SW480 (cell line): Measurements from ENCODE around the gene CDH13.

Experiments
- DNase-seq: peaks from one replicate; pipeline ENCODE4 v3.0.0-alpha.2; 2016; ENCODE audit warnings: low spot score

CDH13 gene

DNA sequence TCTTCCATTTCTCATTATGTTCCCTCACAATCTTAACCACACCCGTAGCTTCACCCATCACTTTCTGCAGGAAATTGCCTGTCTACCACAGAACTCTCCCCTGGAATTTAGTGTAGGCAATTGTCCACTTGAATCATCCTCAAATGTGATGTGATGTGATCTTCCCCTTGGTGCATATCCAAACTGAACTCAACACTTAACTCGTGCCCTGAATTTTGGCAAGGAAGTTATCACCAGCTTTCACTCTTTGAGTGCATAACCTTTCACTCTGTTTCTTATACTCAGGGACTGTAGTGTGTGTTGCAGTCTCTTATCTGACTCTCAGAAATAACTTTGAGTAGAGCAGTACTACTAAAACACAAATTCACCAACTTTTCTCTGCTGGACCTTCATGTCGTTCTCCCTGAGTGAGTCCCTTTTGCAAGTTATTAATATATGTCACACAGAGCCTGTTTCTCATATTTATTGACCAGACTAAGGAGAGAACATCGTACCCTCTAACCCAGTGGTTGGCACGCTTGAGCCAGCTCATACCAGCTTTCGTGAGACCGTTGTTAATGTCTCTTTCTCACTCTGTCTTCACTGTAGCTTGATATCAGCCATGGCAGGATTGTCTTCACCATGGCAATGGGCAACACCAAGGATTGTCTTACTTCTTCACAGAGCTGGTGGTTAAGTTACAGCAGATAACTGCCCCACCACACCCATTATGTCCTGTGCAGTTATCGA is 622.1 kb downstream of the CDH13 start:
- DNase-seq: no peak

DNA sequence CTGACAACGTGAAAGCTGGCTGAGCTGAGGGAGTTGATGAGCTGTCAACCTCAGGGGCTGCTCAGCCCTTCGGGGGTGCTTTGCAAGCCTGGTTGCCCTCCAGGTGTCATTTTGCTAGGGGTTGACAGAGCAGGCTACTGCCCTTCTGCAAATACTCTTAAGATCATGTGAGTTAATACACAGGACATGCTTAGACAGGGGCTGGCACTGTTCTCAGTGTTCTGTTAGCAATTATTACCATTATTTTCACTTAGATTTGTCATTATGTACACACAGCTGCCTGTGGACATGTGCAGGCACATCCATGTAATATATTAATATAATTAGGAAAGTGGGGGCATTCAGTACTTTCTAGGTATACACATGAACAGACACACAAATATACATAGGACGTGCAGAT is 626.8 kb downstream of the CDH13 start:
- no peak for DNase-seq

DNA sequence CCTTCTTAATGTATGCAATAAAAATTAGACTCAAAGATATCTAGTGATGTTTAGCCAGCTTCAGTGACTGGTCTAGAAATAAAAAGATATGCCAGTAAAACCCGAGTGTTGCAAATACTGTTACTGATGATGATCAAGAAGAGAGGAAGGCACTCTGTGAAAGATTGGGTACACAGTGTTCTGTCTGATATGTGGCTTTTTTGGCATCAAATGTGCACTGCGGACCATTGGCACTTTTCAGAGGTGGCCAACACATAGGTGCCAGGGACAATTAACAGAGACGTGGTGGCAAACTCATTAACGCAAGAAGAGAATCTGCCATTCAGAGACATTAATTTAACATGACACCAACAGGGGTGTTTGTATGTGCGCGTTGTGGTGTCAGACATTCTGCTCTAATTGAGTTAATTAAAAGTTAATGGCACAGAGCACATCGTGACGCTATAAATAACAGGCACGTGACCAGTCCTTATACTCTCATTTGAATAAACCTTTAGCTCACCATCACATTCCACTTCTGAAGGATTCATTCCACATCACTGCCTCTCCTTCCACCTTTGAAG is 631.7 kb downstream of the CDH13 start:
- DNase-seq: no peak

DNA sequence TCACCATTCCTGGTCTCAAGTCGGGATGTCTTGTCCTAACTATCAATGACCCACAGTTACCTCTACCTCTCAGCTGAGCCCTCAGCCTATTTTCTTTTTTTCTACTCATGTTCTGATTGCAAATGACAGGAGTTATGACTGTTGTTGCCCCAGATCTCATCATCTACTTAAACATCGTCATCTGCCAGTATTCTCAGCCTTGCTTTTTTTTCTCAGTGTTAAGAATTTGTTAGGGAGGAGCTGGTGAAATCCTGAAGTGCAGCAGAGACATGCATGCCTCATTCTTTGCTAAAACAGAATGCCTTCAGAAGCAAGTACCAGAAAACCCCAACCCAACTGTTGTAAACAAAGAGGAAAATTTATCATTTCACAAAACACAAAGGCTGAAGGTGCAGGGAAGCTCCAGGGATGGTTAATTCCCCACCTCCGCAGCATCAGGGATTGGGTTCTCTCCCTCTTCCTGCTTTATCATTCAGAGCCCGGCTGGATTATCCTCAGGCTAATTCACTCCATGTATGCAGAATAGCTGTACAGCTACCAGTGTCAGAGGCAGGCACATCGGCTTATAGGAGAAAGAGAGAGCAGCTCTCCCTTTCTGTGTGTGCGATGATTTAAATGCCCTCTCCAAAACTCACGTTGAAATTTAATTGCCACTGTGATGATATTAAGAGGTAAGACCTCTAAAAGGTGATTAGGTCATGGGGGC is 640.2 kb downstream of the CDH13 start:
- DNase-seq: no peak

DNA sequence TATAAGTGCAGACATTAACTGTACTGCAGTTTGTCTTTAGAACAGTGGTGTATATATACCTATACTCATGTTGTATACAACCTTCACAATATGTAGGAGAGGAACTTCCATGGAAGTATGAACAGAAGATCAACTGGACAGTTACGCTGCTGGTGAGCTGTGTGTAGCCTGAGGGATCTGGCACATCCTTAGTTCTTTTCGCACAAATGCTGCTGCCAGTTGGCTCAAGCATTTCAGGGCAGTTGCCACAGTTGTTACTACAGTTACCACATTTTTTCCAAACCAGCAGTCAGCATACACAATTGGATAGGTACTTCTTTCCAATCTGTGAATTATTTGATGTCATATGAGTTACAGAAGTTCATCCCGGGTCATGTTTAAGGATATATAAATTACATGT is 641.4 kb downstream of the CDH13 start:
- no peak for DNase-seq

DNA sequence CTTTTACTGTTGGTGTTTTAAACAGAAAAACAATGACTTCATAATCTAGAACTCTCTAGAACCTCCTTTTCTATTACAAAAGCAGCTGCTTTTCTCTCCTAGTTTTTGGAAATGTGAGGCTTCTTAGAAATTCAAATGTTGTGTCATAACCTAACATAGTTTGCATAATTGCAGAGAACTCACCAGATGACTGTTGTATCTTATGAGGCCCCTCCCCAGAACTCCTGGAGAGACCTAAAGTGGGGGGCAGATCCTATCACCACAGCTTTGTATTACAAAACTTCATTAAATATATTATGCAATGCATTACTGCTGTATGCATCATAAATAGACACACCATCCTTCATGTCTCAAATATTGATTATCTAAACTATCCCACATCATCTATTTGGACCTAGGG is 642.3 kb downstream of the CDH13 start:
- DNase-seq: no peak

DNA sequence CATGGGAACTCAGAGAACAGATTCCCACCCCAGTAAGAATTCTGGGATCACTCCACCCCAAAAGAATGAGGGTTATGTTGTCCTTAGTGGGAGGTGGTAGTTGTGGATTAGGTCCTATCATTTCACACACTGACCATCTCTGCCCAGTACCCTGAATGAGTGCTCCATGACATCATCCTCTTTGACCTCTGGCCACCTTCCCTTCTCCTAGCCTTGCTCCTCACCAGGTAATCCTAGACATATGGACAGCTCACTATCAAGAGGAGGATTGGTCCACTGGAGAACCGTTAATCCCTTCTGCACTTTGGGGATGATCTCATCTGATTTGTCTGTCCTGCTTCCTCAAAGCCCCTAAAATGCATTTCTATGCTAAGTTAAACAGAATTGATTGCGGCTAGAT is 642.8 kb downstream of the CDH13 start:
- no peak for DNase-seq

DNA sequence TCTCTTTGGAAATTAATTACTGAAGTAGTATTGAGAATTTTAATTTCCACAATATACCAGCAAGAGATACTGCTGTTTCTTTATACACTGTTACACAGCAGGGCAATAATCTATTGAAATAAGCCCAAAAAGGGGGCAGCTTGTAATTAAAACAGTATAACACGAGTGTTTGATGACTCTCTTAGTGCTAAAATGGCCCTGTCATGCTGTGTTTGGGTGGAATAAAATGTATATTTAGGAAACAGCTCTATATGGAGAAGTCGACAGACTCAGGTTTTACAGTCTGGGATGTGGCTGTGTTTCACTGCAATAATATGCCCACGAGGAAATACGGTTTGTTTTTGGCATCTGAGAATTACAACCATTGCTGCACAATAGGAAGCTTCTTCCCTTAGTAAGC is 643.3 kb downstream of the CDH13 start:
- no peak for DNase-seq

DNA sequence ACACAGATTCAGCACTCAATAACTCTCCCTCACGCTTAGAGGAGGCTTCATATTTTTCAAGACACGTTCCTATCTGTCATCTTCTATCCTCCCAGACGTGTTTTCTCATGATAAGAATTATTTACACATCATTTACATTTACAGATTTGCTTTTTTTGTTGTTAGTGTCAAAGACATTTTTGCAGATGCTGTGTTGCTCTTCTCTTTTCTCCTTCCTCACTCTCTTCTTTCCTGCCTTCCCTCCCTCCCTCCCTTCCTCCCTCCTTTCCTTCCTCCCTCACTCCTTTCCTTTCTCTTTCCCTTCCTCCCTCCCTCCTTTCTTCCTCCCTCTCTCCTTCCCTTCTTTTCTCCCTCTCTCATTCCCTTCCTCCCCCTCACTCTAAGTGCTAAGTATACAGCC is 643.9 kb downstream of the CDH13 start:
- DNase-seq: no peak

DNA sequence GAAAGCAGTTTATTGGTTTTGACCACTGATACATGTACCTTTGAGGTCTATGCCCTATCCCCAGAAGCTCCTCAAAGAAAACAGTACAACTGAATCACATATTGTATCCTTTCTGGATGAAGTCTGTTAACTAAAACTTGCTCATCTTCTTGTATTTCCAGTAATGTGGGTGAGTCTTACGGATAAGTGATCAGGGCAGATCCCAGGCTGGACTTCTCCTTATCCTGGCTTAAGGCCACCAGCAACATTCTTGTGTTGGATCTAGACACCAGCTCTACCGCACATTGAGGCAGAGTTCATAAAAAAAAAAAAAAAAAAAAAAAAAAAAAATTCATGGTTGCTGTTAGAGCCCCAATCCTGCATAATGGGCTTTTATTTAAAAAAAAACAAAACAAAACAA is 644.4 kb downstream of the CDH13 start:
- DNase-seq: no peak

DNA sequence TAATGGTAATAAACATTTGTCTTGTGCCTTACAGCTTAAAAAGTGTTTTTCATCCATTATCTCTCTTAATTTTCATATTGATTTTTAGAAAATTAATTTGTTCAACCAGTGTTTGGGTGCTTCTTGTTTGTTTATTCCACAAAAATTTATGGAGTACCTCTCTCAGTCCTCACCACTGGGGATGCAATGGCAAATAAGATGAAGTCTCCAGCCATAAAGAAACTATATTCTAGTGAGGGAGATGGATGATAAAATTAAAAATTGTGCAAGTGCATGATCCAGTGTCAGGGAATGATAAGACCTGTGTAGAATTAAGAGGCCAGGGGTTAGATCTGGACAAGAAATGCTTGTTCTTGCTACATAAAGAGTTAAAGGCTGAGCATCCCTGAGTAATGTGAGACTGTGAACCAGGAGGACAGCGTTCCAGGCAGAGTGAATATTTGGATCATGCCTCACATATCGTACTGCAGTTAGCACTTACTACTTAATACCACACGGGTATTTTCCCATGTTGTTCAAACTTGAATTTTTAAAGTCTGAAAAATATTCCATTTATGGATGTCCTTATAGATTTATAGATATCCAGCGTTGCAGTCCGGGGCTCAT is 645.3 kb downstream of the CDH13 start:
- DNase-seq: no peak

DNA sequence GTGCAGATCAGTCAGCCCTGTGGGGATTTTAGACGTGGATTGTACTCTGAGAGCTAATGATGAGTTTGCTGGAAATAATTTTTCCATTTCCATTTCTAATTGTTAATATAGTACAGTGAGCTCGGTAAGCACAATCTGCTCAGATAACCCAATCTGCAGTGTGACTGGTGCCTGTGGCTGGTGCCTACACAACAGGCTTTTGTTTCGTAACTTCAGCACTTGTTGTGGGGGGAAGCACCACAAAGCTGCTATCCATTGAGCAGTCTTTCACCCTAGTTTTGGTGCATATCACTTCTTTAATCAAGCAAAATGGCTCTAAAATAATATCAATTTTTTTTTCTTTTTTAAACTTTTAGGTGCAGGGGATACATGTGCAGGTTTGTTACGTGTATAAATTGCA is 646.1 kb downstream of the CDH13 start:
- no peak for DNase-seq

DNA sequence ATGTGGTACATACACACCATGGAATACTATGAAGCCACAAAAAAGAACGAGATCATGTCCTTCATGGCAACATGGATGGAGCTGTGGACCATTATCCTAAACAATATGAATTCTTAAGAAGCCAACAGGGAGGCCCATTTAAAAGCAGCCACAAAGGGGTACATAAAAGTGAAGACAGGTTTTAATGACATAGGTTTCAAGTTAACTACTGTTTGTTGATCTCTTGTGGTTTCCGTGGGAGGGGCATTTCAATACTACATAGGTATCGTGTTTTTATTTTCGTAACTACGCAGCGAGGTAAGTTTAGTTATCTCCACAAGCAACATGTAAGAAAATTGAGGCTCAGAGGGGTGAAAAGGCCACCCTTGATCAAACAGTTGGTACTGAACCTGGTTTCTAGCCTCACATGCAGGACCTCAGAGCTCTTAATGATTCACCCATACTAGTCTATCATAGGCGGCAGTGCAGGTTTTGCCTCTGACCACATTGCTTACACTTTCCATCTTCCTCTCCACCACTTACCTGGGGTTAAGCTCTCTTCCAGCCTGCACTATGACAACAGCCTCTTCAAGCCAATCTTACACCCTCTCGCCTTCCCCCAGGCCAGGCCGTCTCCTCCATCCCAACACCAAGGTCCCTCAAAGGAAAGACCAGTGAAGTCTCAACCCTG is 646.9 kb downstream of the CDH13 start:
- no peak for DNase-seq

DNA sequence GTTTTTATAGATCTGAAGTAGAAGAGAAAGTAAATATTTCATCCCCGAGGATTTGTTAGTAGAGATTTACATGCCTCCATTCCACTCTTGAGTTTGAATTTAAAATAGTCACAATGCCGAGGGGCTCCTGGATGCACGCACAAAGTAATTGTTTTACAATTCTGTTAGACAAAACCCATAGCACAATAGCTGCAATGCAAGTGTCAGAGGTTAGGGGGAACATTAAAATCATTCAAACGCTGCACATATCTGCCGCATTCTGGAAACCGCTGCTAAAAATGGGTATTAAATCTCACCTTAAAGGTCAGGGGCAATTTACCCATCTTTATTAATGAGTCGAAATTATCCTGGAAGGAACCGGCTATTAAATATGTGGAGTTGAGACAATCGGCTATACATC is 652.5 kb downstream of the CDH13 start:
- DNase-seq: no peak

DNA sequence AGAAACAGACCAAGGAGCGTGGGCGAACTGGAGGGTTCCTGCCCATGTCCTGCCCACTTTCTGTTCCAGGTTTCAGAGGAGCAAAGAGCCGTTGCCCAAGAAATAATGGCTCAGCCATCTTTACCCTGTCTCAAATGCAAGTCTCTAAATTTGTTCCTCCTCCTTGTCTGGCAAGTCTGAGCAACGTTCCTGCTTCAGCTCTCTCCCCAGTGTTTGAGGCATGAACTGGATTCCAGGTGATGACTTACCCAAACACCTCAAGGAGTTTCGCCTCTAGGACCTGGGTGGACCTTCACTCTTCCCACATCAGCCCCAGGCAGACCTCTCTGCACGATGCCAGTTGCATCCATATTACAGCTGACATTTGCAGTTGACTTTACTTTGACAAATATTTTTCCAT is 659.2 kb downstream of the CDH13 start:
- DNase-seq: no peak

DNA sequence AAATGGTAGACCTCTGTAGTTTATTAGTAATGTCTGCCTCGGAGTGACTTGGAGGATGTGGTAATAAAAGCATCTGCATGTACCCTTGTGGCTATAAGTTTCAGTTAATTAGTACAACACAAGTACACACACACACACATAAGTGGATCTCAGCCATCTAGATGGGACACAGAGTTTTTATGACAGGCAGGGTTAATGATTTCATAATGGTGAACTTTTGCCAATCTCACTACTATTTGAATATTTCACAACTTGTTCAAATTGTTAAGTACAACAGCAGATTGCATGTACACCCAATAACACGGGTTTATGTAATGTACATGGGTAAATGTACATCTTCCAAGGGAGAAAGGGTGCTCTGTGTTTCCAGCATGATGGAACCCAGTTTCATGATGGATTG is 669.7 kb downstream of the CDH13 start:
- no peak for DNase-seq

DNA sequence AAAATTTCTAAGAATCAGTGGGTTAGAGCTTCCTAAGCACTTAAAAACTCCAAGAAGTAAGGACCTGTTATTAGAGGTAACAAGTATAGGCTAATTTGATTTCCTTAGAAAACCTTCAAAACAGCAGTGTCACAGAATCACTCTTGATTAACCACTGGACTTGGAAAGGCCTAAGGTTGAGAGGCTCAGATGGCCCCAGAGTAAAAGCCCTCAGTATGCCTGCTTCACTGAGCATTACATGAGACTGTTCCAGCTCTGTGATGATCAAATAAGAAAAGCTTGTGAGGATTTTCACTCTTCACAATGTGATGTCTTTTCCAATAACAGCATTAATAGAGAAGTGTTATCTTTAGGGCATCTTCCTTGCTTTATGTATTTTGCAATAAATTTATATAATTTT is 671.8 kb downstream of the CDH13 start:
- DNase-seq: no peak

DNA sequence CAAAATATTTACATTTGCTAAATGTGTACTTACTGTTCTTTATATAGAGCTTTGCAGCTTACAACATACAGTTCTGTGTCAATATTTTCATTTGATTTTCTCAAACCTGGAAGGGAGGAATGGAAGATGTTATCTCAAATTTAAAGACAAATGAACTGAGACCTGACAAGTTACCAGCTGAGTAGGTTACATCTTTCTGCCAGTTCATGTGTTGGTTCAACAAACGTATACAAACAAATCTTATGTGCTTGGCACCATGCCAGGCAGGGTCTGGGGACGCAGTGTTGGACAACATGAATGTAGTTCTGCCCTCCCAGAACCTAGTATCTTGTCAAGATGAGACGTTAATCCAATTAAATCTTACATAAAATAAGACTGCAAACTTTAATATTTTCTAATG is 673.6 kb downstream of the CDH13 start:
- DNase-seq: no peak

DNA sequence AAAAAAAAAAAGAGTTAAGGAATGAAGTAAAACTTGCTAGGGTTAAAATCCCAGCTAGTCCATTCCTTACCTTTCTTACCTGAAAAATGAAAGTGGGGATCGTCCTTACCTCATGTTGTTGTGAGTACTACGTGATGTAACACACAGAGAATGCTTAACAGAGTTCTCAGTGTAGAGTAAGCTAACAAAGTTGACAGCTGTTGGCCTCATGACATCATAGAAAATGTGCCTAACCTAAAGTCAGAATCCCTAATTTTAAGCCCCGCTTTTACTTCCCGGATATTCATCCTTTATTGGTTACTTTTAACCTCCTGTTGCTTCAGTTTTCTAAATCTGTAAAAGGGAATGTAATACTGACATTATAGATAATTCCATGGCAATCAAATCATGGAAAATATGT is 675.2 kb downstream of the CDH13 start:
- no peak for DNase-seq

DNA sequence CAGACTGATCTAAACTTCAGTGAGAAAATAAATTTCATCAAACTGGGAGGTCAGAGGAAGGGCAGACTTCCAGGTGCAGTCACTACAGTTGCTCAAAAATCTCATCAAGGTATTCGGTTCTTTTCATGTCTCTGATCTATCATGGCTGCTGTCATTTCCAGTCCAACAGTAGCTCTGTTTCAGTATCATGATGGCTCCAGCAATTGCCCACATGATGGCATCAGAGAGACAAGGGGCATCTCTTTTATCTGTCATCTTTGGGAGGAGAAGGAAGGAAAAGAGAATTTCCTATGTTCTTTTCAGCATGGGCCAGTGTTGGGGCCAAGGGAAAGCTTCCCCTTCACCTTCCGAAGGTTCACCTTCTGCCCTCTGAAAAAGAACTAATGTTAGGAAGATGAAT is 676.1 kb downstream of the CDH13 start:
- DNase-seq: no peak

DNA sequence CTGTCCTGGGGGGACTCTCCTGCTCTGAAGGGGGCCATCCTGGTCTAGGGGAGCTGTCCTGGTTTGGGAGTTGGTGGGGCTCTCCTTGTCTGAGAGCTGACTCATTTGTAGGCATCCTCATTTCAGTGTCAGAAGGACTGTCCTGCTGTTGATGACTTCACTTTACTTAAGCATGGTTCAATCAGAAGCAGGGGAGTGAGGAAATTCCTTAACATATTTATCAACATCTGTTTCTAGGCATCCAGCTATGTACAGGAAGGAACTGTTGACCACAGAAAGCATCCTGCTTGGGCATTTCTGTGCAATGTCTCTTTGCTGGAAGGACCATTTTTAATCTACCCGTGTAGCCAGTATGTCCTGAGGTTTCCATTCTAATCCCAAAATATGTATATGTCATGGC is 678.3 kb downstream of the CDH13 start:
- DNase-seq: no peak

DNA sequence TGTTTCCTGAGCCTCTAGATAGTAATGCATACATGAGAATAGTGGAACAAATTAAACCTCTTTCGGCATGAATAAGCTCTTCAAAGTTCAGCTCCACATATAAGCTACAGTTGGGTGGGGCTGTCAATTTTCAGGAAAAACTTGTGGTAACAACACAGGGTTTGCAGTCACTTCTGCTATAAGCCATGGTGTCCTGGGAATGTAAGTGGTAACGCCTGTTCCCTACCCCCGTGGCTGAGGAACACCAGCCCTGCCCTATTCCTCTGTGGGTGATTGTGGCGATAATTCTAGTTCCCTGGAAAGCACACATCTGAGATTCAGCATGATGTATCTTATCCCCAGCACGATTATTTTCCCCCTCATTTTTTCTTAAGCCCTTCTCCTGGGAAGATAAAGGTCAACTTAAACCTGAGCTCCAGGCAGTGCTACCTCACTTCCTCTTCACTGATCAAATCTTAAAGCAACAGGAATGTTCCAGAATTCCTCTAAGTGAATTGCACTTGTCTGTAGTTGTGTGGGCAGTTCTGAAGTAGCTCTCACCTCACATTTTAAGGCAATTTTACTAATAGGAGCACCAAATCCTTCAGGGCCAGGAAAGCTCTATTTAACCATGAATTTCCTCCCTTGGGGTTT is 680.3 kb downstream of the CDH13 start:
- DNase-seq: no peak
